Measurements from ENCODE around the gene SLC35B1.

Gene SLC35B1

GRCh38 chr17:49656247-49656646 lies 51.5 kb downstream of the SLC35B1 start:
- Histone ChIP-seq H3K27ac (ENCODE audit: low read length) (no peak overlapping the region), H3K79me2 (ENCODE audit: low read length) (peaks cover 58% of the 10 kb centered on the region), H3K36me3 (replicated peaks; ENCODE audit: low read depth, low read length) (peaks cover 6% of the 10 kb centered on the region), H3K4me1 (ENCODE audit: low read length) (peaks cover 9% of the 10 kb centered on the region), H3K9ac (ENCODE audit: low read length) (no peak overlapping the region), H3K9me3 (ENCODE audit: insufficient read depth, low read length) (no peaks in the 10 kb centered on the region), H3K27me3 (ENCODE audit: low read depth, low read length) (no peaks in the 10 kb centered on the region), H4K20me1 (ENCODE audit: insufficient read depth, low read length) (peaks cover 35% of the 10 kb centered on the region), H3K4me3 (ENCODE audit: low read length) (no peak overlapping the region), H2AFZ (ENCODE audit: low read depth, low read length) (no peak overlapping the region), H3K4me2 (ENCODE audit: low read length) (no peak overlapping the region)
- TF ChIP-seq CTCF (IDR thresholded peaks at IDR 0.05; ENCODE audit: low read depth, low read length) = no peak
- no peak for TF ChIP-seq EZH2phosphoT487 (IDR thresholded peaks at IDR 0.05; ENCODE audit: low read depth)
